ENCODE data around the gene FAM20A. TPM values are rescaled to one million over a fixed set of nuclear protein-coding genes. Genes with fewer than 3 reads are reported as not detected.

The FAM20A gene
- total and polyA plus RNA-seq, 9 of the 15 experiments (the other 6 are each of a cell fraction or from before 2014, with no cell fraction given): 0.07 TPM; not detected in 8

GRCh38 chr17:68608515-68609130, 7.5 kb upstream of the FAM20A start:
- H3K27ac ChIP-seq (ENCODE audit: extremely low read depth, low read depth, low read length): no peak overlapping the region
- no TSS peak for BruUV-seq (replicated peaks)
- ChIA-PET CTCF (ENCODE audit: low intra/inter-chr PET ratio) (no interaction called here), POLR2A (no interaction called here)
- no peaks in the 10 kb centered on the region for H3K9me3 ChIP-seq (replicated peaks; ENCODE audit: control insufficient read depth, insufficient read depth, low read depth, low read length)
- no peak for FAIRE-seq
- 0% methylated on average over 1 of the region's 1 CpG for WGBS (ENCODE audit: insufficient coverage, low coverage, missing lambda C conversion rate)
- H4K20me1 ChIP-seq (replicated peaks; ENCODE audit: control insufficient read depth, insufficient read depth, low read length): no peaks in the 10 kb centered on the region
- in situ Hi-C loops (cut with MboI) (no loop called here), intact Hi-C loops (cut with micrococcal nuclease) (no loop called here)
- H3K79me2 ChIP-seq (ENCODE audit: control insufficient read depth, insufficient read depth, low read length): no peaks in the 10 kb centered on the region
- no peak for ATAC-seq
- H3K4me3 ChIP-seq: no peak overlapping the region
- TF ChIP-seq ZNF507 (tag; conservative IDR thresholded peaks at IDR 0.05): peak; percentile 98
- peak; percentile 42 for TF ChIP-seq RBM25 (IDR thresholded peaks at IDR 0.05; ENCODE audit: low read depth, low read length, severe bottlenecking)
- TF ChIP-seq ZNF24 (IDR thresholded peaks at IDR 0.05): no peak
- TF ChIP-seq ZNF217 (CRISPR knock-in tag; IDR thresholded peaks at IDR 0.05): no peak
- no peak for TF ChIP-seq SMARCA5 (IDR thresholded peaks at IDR 0.05)
- TF ChIP-seq ZNF354B (CRISPR knock-in tag; IDR thresholded peaks at IDR 0.05): peak; percentile 67; the same call in 1 of the 2 replicates
- no peak overlapping the region for H3K4me2 ChIP-seq (ENCODE audit: insufficient read depth, low read length)
- no peak overlapping the region for H3K9ac ChIP-seq (ENCODE audit: insufficient read depth in 1 of 2, low read depth in 2 of 2, low read length in 2 of 2)
- H2AFZ ChIP-seq (ENCODE audit: low read depth, low read length): no peak overlapping the region
- no peaks in the 10 kb centered on the region for H3K4me1 ChIP-seq (replicated peaks in 1 of 2; ENCODE audit: control insufficient read depth in 2 of 2, insufficient read depth in 2 of 2, low read length in 2 of 2)
- H3K9me1 ChIP-seq (ENCODE audit: control insufficient read depth, insufficient read depth, low read length): no peaks in the 10 kb centered on the region
- 0 out of 5 replicates have a peak, but pooled peaks cover 0 to 2% of the 10 kb centered on the region in 2 experiments for H3K27me3 ChIP-seq (ENCODE audit: control insufficient read depth in 2 of 2, insufficient read depth in 2 of 2, low read length in 2 of 2)
- DNase-seq (ENCODE audit: extremely low read depth in 1 of 4, low spot score in 3 of 4): no peak
- H3K36me3 ChIP-seq (ENCODE audit: control insufficient read depth, insufficient read depth, low read length): no peaks in the 10 kb centered on the region

Data from K562 (cell line).